ENCODE results near the gene NAPG.

DNA sequence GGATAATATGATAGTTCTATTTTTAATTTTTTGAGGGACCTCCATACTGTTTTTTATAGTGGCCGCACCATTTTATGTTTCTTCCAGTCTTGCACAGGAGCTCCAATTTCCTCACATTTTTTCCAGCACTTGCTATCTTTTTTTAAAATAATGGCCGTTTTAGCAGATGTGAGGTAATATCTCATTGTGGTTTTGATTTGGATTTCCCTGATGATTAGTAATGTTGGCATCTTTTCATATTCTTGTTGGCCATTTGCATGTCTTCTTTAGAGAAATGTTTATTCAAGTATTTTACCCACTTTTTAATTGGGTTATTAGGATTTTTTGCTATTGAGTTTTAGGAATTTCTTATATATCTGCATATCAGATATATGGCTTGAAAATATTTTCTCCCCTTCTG, 29.9 kb upstream of the NAPG start:
- no peak for TF ChIP-seq ASH2L (IDR thresholded peaks at IDR 0.05; ENCODE audit: borderline replicate concordance, low read depth)
- TF ChIP-seq, protein P1, sequence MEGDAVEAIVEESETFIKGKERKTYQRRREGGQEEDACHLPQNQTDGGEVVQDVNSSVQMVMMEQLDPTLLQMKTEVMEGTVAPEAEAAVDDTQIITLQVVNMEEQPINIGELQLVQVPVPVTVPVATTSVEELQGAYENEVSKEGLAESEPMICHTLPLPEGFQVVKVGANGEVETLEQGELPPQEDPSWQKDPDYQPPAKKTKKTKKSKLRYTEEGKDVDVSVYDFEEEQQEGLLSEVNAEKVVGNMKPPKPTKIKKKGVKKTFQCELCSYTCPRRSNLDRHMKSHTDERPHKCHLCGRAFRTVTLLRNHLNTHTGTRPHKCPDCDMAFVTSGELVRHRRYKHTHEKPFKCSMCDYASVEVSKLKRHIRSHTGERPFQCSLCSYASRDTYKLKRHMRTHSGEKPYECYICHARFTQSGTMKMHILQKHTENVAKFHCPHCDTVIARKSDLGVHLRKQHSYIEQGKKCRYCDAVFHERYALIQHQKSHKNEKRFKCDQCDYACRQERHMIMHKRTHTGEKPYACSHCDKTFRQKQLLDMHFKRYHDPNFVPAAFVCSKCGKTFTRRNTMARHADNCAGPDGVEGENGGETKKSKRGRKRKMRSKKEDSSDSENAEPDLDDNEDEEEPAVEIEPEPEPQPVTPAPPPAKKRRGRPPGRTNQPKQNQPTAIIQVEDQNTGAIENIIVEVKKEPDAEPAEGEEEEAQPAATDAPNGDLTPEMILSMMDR (IDR thresholded peaks at IDR 0.05 in 2 of 3, conservative IDR thresholded peaks at IDR 0.05 in 1 of 3; ENCODE audit: control insufficient read depth in 2 of 3, extremely low read depth in 1 of 3, insufficient read depth in 1 of 3, low read depth in 3 of 3, low read length in 3 of 3): no peak

Data from GM12878 (cell line).